ENCODE data around the gene C6orf132. TPM values are rescaled to one million over a fixed set of nuclear protein-coding genes. Genes with fewer than 3 reads are reported as not detected.

C6orf132 gene
- total RNA-seq, 1 experiment from 2014 or later, result 0.15 TPM

DNA sequence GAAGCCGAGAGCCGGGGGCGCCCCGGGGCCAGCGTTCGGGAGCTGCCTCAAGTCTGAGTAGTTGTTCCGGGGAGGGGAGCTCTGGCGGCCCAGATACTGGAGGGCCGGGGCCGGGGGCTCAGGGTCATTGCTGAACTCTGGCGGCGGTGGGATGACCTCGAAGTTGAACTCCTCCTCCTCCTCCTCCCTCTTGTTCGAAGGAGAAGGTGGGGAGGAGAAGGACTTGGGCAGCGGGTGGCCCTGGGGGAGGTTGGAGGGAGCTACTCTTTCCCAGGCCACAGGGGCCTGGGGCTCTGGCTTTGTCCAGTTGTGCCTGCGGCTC, 37.7 kb downstream of the C6orf132 start:
- H3K27me3 ChIP-seq (replicated peaks; ENCODE audit: insufficient read depth, low read depth, low read length, poor library complexity), result no peaks in the 10 kb centered on the region
- no peaks in the 10 kb centered on the region for H3K4me1 ChIP-seq (ENCODE audit: insufficient read depth, low read length, poor library complexity, severe bottlenecking)
- peak overlapping the region; percentile 43 for H3K27ac ChIP-seq (ENCODE audit: low read depth, low read length, poor library complexity, severe bottlenecking)
- H3K4me3 ChIP-seq (ENCODE audit: low read depth, low read length, poor library complexity, severe bottlenecking), result peak overlapping the region; percentile 52
- CTCF ChIA-PET, result interaction anchor here (0.6 to 0.8 kb wide), 2 partner anchors 110 to 185 kb away, joined by 3 to 5 read pairs; no protein-coding TSS in a partner anchor
- BruUV-seq (replicated peaks), result no TSS peak
- H3K36me3 ChIP-seq (ENCODE audit: insufficient read depth, low read length, poor library complexity, severe bottlenecking), result no peaks in the 10 kb centered on the region
- no peaks in the 10 kb centered on the region for H3K9me3 ChIP-seq (ENCODE audit: low read depth, low read length, poor library complexity, severe bottlenecking)
- no peak for DNase-seq (ENCODE audit: low spot score)
- intact Hi-C loops (cut with micrococcal nuclease; ENCODE audit: unreplicated experiment), result no loop called here
- POLR2A ChIA-PET (ENCODE audit: low non-redundant PET), result no interaction called here
- TF ChIP-seq, protein P1, sequence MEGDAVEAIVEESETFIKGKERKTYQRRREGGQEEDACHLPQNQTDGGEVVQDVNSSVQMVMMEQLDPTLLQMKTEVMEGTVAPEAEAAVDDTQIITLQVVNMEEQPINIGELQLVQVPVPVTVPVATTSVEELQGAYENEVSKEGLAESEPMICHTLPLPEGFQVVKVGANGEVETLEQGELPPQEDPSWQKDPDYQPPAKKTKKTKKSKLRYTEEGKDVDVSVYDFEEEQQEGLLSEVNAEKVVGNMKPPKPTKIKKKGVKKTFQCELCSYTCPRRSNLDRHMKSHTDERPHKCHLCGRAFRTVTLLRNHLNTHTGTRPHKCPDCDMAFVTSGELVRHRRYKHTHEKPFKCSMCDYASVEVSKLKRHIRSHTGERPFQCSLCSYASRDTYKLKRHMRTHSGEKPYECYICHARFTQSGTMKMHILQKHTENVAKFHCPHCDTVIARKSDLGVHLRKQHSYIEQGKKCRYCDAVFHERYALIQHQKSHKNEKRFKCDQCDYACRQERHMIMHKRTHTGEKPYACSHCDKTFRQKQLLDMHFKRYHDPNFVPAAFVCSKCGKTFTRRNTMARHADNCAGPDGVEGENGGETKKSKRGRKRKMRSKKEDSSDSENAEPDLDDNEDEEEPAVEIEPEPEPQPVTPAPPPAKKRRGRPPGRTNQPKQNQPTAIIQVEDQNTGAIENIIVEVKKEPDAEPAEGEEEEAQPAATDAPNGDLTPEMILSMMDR (conservative IDR thresholded peaks at IDR 0.05; ENCODE audit: low read depth, low read length), result no peak
- TF ChIP-seq EZH2 (IDR thresholded peaks at IDR 0.05; ENCODE audit: borderline replicate concordance, low read depth, low read length, poor library complexity, severe bottlenecking), result no peak

DNA sequence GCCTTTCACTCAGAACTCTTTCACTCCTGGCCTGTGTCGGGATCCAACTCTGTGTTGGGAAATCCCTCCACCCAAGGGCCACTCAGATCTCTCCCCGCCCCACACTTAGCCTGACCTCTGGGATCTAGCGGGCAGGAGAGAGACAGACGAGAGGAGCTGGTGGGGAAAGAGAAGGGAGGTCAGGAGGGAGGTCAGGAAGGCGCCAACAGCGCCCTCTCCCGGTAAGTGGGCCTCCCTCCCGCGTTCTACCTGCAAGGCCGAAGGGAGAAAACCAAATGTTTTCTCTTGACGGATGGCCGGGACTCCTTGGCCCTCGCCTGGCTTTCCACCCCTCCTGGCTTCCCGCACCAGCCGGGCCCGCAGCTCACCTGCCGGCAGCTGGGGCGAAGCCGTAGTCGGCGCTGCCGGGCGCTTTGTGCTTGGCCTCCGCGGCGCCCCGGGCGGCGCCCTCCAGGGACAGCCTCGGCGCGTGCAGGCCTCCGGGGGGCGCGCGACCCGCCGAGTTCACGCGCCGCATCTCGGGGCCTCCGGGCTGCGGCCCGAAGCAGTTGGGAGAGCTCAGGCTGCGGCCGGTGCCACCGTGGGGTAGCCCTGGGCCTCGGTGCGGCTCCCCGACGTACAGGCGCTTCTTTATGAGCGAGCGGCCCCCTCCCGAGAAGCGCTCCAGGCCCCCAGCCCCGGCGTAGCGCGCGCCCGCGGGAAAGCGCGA, 38.2 kb downstream of the C6orf132 start:
- POLR2A ChIA-PET (ENCODE audit: low non-redundant PET), result no interaction called here
- no peaks in the 10 kb centered on the region for H3K27me3 ChIP-seq (replicated peaks; ENCODE audit: insufficient read depth, low read depth, low read length, poor library complexity)
- no peaks in the 10 kb centered on the region for H3K9me3 ChIP-seq (ENCODE audit: low read depth, low read length, poor library complexity, severe bottlenecking)
- intact Hi-C loops (cut with micrococcal nuclease; ENCODE audit: unreplicated experiment), result no loop called here
- TF ChIP-seq, protein P1 (conservative IDR thresholded peaks at IDR 0.05; ENCODE audit: low read depth, low read length), result peak; percentile 86
- no peak for TF ChIP-seq EZH2 (IDR thresholded peaks at IDR 0.05; ENCODE audit: borderline replicate concordance, low read depth, low read length, poor library complexity, severe bottlenecking)
- H3K4me3 ChIP-seq (ENCODE audit: low read depth, low read length, poor library complexity, severe bottlenecking), result peak overlapping the region; percentile 52
- CTCF ChIA-PET, result interaction anchor here (0.8 kb wide), 1 partner anchor 110 kb away, joined by 3 read pairs; no protein-coding TSS in a partner anchor
- DNase-seq (ENCODE audit: low spot score), result peak; percentile 66
- BruUV-seq (replicated peaks), result no TSS peak
- no peaks in the 10 kb centered on the region for H3K4me1 ChIP-seq (ENCODE audit: insufficient read depth, low read length, poor library complexity, severe bottlenecking)
- H3K27ac ChIP-seq (ENCODE audit: low read depth, low read length, poor library complexity, severe bottlenecking), result peak overlapping the region; percentile 43
- no peaks in the 10 kb centered on the region for H3K36me3 ChIP-seq (ENCODE audit: insufficient read depth, low read length, poor library complexity, severe bottlenecking)

DNA sequence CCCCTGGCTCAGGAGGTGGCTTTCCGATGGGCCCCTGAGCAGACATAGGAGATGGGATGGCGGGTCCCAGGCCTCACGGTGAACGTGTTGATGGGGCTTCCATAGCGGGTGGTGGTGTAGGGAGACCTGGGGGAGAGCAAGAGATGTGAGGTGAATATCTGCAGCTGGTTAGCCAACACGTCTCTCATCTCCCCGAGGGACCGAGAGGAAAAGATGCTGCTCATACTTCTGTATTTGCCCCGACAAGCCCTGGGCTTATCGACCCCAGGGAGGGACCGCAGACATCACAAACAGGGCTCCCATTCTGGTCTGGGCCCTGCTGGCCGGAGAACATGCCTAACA, 38.7 kb downstream of the C6orf132 start:
- TF ChIP-seq, protein P1 (conservative IDR thresholded peaks at IDR 0.05; ENCODE audit: low read depth, low read length), result no peak
- no peak for TF ChIP-seq EZH2 (IDR thresholded peaks at IDR 0.05; ENCODE audit: borderline replicate concordance, low read depth, low read length, poor library complexity, severe bottlenecking)
- no peaks in the 10 kb centered on the region for H3K4me1 ChIP-seq (ENCODE audit: insufficient read depth, low read length, poor library complexity, severe bottlenecking)
- H3K27me3 ChIP-seq (replicated peaks; ENCODE audit: insufficient read depth, low read depth, low read length, poor library complexity), result no peaks in the 10 kb centered on the region
- ChIA-PET CTCF (no interaction called here), POLR2A (ENCODE audit: low non-redundant PET) (no interaction called here)
- no peaks in the 10 kb centered on the region for H3K9me3 ChIP-seq (ENCODE audit: low read depth, low read length, poor library complexity, severe bottlenecking)
- peak overlapping the region; percentile 52 for H3K4me3 ChIP-seq (ENCODE audit: low read depth, low read length, poor library complexity, severe bottlenecking)
- no peak overlapping the region for H3K27ac ChIP-seq (ENCODE audit: low read depth, low read length, poor library complexity, severe bottlenecking)
- intact Hi-C loops (cut with micrococcal nuclease; ENCODE audit: unreplicated experiment), result no loop called here
- BruUV-seq (replicated peaks), result no TSS peak
- H3K36me3 ChIP-seq (ENCODE audit: insufficient read depth, low read length, poor library complexity, severe bottlenecking), result no peaks in the 10 kb centered on the region
- DNase-seq (ENCODE audit: low spot score), result no peak
